ENCODE data around the gene IQGAP2. TPM values are rescaled to one million over a fixed set of nuclear protein-coding genes. Genes with fewer than 3 reads are reported as not detected.

The IQGAP2 gene
- total RNA-seq, 4 donors from 2014 or later, result 3.5 to 18.5 (median 13.7) TPM

DNA sequence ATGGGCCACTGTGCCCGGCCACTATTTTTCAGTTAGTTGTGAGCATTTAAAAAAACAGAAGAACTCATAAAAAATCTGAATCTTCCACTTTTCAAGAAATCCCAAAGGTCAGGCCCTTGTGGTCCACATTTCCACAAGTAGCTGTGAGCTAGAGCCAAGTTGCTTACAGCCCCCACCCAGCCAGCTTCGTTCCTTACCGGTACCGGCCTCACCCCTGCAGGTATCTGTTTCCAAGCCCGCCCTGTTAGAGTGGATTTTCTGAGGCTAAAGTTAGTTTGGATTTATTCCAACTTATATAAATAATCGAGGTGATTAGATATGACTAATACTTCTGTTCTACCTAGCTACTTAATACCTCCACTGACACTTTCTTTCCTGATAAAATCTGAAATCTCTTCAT is 139.2 kb downstream of the IQGAP2 start:
- WGBS, 2 donors, result 62 to 67% methylated on average over 6 of the region's 6 CpGs
- no peak overlapping the region for H3K4me3 ChIP-seq (ENCODE audit: low read depth, poor library complexity, severe bottlenecking)
- TF ChIP-seq POLR2A (IDR thresholded peaks at IDR 0.05) (no peak), CTCF (IDR thresholded peaks at IDR 0.05) (no peak)
- DNase-seq (ENCODE audit: low spot score in 2 of 2), result no peak
- intact Hi-C loops (cut with DNase I; ENCODE audit: low total_unique reads), result no loop called here

DNA sequence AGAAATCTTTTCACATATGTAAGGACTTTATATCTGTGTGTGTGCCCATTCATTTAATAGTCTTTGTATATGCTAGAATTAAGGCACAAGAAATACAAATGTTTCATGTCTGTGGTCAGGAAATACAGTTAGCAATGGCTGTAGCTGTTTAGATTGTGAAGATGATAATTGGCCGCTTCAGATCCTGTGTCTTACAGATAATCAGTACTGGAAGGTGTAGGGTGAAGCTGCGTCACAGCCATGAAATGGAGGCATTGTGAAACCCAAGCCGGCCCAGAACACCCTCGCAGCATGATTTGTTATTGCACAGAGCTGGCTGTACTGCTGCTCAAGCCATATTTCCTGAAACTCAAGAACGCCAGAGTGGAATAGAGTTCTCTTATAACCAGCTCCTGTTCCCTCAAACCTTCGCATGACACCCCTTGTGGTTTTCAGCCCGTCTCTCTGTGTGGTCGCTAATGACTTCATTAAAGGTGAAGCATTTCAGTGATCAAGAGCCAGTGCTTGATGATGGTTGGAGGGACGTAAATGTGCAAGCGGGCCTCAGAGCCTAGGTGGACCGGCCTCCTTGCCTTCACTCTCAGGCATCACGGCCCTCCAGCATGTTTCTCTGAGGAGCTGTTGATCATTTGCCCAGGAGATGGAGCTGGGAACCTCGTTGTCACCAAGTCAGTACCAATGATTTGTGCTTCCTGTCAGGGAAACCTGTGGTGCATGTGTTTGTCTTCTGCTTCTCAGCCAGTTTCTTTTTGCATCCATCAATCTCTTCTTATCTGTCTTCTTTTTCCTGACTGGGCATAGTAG is 140.0 kb downstream of the IQGAP2 start:
- intact Hi-C loops (cut with DNase I; ENCODE audit: low total_unique reads), result no loop called here
- H3K4me3 ChIP-seq (ENCODE audit: low read depth, poor library complexity, severe bottlenecking), result no peak overlapping the region
- TF ChIP-seq POLR2A (IDR thresholded peaks at IDR 0.05), result no peak
- TF ChIP-seq CTCF (IDR thresholded peaks at IDR 0.05), result no peak
- peak in 1 of 2 donors; percentile 46 for DNase-seq (ENCODE audit: low spot score in 2 of 2)
- WGBS, 2 donors, result 58 to 69% methylated on average over 13 of the region's 13 CpGs

GRCh38 chr5:76544268-76544926 is 141.3 kb downstream of the IQGAP2 start:
- TF ChIP-seq POLR2A (IDR thresholded peaks at IDR 0.05), result no peak
- TF ChIP-seq CTCF (IDR thresholded peaks at IDR 0.05), result no peak
- WGBS, 2 donors, result 43 to 47% methylated on average over 4 of the region's 4 CpGs
- H3K4me3 ChIP-seq (ENCODE audit: low read depth, poor library complexity, severe bottlenecking), result no peak overlapping the region
- peak in 1 of 2 donors; percentile 38 for DNase-seq (ENCODE audit: low spot score in 2 of 2)
- intact Hi-C loops (cut with DNase I; ENCODE audit: low total_unique reads), result no loop called here

- intact Hi-C loops (cut with DNase I; ENCODE audit: low total_unique reads), result no loop called here
- 82 to 88% methylated on average over 4 of the region's 4 CpGs for WGBS, 2 donors
- no peak overlapping the region for H3K4me3 ChIP-seq (ENCODE audit: low read depth, poor library complexity, severe bottlenecking)
- no peak for DNase-seq (ENCODE audit: low spot score in 2 of 2)
- TF ChIP-seq CTCF (IDR thresholded peaks at IDR 0.05) (no peak), POLR2A (IDR thresholded peaks at IDR 0.05) (no peak)
Measured at GRCh38 chr5:76545184-76545583, 142.1 kb downstream of the IQGAP2 start.

DNA sequence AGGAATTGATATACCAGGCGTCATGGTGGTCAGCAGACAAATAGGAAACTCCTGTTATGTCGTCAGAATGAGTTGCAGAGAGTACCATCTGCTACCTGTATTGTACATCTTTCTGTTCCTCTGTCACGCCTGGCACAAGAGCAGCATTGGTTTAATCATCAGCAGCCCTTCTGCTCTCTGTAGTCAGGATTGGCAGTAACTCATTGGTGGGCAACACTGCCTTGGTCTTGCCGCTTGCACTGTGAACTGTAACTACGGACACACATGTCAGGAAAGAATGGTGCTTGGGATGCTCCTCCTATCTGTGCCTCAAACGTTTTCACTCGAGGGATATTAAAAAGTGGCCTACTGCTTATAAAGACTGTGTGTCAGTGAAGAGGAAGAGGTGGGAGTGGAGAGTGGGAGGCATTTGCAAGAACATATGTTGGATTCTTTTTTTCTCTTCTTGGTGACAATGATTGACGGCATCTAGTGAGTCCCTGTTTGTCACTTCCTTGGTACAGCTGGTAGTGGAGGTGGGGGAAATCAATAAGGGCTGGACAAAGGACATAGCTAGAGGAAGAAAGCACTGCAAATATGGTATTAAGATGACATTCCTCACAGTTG is 143.5 kb downstream of the IQGAP2 start:
- H3K4me3 ChIP-seq (ENCODE audit: low read depth, poor library complexity, severe bottlenecking), result no peak overlapping the region
- intact Hi-C loops (cut with DNase I; ENCODE audit: low total_unique reads), result no loop called here
- TF ChIP-seq POLR2A (IDR thresholded peaks at IDR 0.05) (no peak), CTCF (IDR thresholded peaks at IDR 0.05) (no peak)
- no peak for DNase-seq (ENCODE audit: low spot score in 2 of 2)
- WGBS, 2 donors, result 65 to 72% methylated on average over 8 of the region's 8 CpGs
